Mesangial cell (primary cell): ENCODE data around the gene ZNF521. TPM values are rescaled to one million over a fixed set of nuclear protein-coding genes. Genes with fewer than 3 reads are reported as not detected.

ENCODE experiments used
- total RNA-seq: library from RNA; depleted of rRNA; stranded (reverse); fragments of >200 nt; gene quantifications from 2 replicates; pipeline ENCODE4 v1.2.3, GENCODE V29; 2015

The ZNF521 gene
- 3.2 and 4.9 TPM in 2 replicates for total RNA-seq

GRCh38 chr18:25351777-25352628 lies at the start of gene ZNF521:
TSS of gene ZNF521 (minus strand) at chr18:25352166. CDS start at chr18:25350946, 1,220 bp downstream.

